Heart left ventricle (tissue), 16 donors: Measurements from ENCODE around the gene RAD50. TPM values are rescaled to one million over a fixed set of nuclear protein-coding genes. Genes with fewer than 3 reads are reported as not detected.

Experiments
- ATAC-seq, 4 donors: fragments of 200-7000 bp; cut with Tn5 transposase; one replicate each; pipeline ENCODE4 v1.9.1; 2020 to 2022; ENCODE audit warnings: moderate library complexity in 4 of 4, mild to moderate bottlenecking in 3 of 4, moderate number of reproducible peaks in 1 of 4
- DNase-seq, 5 donors: peaks; one replicate each; pipeline ENCODE4 v3.0.0-alpha.2; 2020
- H3K27ac ChIP-seq, 12 donors: fragments of 200-600 bp; sonication (generic) in 4 of 12; one replicate each; pipeline versions ENCODE4 v1.5.0 to v1.8.0; 2016 to 2022; ENCODE audit warnings: mild to moderate bottlenecking in 2 of 12
- H3K27me3 ChIP-seq, 9 donors: fragments of 200-600 bp; sonication (generic) in 2 of 9; one replicate each; pipeline versions ENCODE4 v1.5.1 to v1.8.0; 2016 to 2022; ENCODE audit warnings: mild to moderate bottlenecking in 3 of 9
- H3K36me3 ChIP-seq, 9 donors: fragments of 200-600 bp; sonication (generic) in 2 of 9; one replicate each; pipeline versions ENCODE4 v1.5.0 to v1.8.0; 2018 to 2022; ENCODE audit warnings: mild to moderate bottlenecking in 2 of 9
- H3K4me1 ChIP-seq, 12 donors: fragments of 200-600 bp; sonication (generic) in 4 of 12; one replicate each; pipeline versions ENCODE4 v1.5.0 to v1.8.0; 2016 to 2022; ENCODE audit warnings: mild to moderate bottlenecking in 3 of 12
- H3K4me3 ChIP-seq, 12 donors: fragments of 200-600 bp; sonication (generic) in 4 of 12; one replicate each; pipeline versions ENCODE4 v1.5.0 to v1.8.0; 2017 to 2022; ENCODE audit warnings: mild to moderate bottlenecking in 9 of 12, moderate library complexity in 4 of 12
- H3K9me3 ChIP-seq, 12 donors: fragments of 200-600 bp; sonication (generic) in 4 of 12; one replicate each; pipeline versions ENCODE4 v1.5.0 to v1.8.0; 2016 to 2022; ENCODE audit warnings: mild to moderate bottlenecking in 1 of 12
- POLR2A ChIP-seq, 2 donors: fragments of 450-650 bp; IDR thresholded peaks; one replicate each; pipeline ENCODE4 v1.6.1; 2017; ENCODE audit warnings: antibody characterized with exemption in 2 of 2, mild to moderate bottlenecking in 2 of 2, moderate library complexity in 2 of 2
- whole genome bisulfite sequencing, 4 donors: extraction: QIAGEN DNeasy Blood & Tissue Kit in 2 of 4; methylation state at CpG; one replicate each; pipeline versions ENCODE4 v1.1.5 to v1.1.7; 2013 to 2018; 5-methylcytosine and 5-hydroxymethylcytosine counted together
- intact Hi-C, 10 donors: fragments of 100-400 bp; cut with DNase I; formaldehyde crosslinking; loops; one replicate each; pipeline versions ENCODE4 v1.11.1 to v1.14.2; 2022
- polyA plus RNA-seq, 2 donors: library from polyadenylated mRNA; stranded (reverse); fragments of 200-250 nt; gene quantifications; one replicate each; pipeline ENCODE4 v1.2.3, GENCODE V29; 2013
- total RNA-seq, 9 donors: library from RNA; depleted of rRNA in 2 of 9; stranded (reverse); fragments of >200 nt in 2 of 9; fragmentation: NEBNext Ultra II Directional in 3 of 9; extraction: Animal tissue kit (Norgen Biotek cat#: 25700) in 3 of 9; gene quantifications; one replicate each; pipeline versions ENCODE4 v1.1.0 to v1.2.4, GENCODE V29; 2016 to 2023
- TF ChIP-seq, protein P1 (sequence below), 12 donors: fragments of 200-600 bp; sonication (generic) in 4 of 12; IDR thresholded peaks; one replicate each; pipeline versions ENCODE4 v1.5.0 to v1.8.0; 2018 to 2022; ENCODE audit warnings: antibody characterized with exemption in 12 of 12, mild to moderate bottlenecking in 5 of 12
- donor health status: ischemic (EF 13 %, LVEDD 7.1; RV severe dilation, severe dysfunction).
- donor health status: healthy with polysubstance abuse.
- donor health status: DM: no; HTN: yes; CAD: no.
- donor health status: DM: no; HTN: no; CAD: no.
- donor health status: ischemic (EF 25% LVEDD 6.9; RV normal size, moderate dysfunction).
- donor health status: ischemic (EF 25% LVEDD 5.7; RV mildly dilated, moderate dysfunction).
- donor health status: healthy.
- donor health status: DM: yes; HTN: yes; CAD: no.
- donor health status: ischemic (EF 35%, LVEDD 5.7; RV mildly dilated, moderate dysfunction).
- donor health status: nonischemic (EF 11% LVEDD 7.7; RV severe dilation, severe dysfunction).
- donor health status: DM: yes; HTN: yes; CAD: no.
- donor health status: PGD.
- donor health status: ischemic (EF 29% LVEDD 5.4; RV normal size, mild dysfunction).
- donor health status: nonischemic (EF 23%, LVEDD 6.1; RV moderate dilation, normal function).

The RAD50 gene
- total and polyA plus RNA-seq, 11 donors, result 9.3 to 41.8 (median 32.1) TPM

DNA sequence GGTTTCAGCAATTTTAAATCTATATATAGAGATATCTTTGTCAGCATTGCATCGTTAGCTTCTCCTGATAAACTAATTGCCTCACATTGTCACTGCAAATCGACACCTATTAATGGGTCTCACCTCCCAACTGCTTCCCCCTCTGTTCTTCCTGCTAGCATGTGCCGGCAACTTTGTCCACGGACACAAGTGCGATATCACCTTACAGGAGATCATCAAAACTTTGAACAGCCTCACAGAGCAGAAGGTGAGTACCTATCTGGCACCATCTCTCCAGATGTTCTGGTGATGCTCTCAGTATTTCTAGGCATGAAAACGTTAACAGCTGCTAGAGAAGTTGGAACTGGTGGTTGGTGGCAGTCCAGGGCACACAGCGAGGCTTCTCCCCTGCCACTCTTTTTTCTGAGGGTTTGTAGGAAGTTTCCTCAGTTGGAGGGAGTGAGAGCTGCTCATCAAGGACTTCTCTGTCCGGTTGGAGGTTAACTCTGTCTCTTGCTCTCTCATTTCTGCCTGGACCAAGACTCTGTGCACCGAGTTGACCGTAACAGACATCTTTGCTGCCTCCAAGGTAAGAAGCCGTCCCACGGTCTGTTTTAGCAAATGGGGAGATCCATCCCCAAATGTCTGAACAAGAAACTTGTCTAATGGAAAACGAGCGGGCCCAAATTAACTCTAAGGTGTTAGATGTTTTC, 117.3 kb downstream of the RAD50 start, which contains the start of gene IL4:
Gene IL4 (plus strand): TSS at position 51 of the 692 bp plus-strand sequence. CDS start 62 bp downstream, at position 113.
- TF ChIP-seq POLR2A (IDR thresholded peaks at IDR 0.05), result no peak
- TF ChIP-seq, protein P1, sequence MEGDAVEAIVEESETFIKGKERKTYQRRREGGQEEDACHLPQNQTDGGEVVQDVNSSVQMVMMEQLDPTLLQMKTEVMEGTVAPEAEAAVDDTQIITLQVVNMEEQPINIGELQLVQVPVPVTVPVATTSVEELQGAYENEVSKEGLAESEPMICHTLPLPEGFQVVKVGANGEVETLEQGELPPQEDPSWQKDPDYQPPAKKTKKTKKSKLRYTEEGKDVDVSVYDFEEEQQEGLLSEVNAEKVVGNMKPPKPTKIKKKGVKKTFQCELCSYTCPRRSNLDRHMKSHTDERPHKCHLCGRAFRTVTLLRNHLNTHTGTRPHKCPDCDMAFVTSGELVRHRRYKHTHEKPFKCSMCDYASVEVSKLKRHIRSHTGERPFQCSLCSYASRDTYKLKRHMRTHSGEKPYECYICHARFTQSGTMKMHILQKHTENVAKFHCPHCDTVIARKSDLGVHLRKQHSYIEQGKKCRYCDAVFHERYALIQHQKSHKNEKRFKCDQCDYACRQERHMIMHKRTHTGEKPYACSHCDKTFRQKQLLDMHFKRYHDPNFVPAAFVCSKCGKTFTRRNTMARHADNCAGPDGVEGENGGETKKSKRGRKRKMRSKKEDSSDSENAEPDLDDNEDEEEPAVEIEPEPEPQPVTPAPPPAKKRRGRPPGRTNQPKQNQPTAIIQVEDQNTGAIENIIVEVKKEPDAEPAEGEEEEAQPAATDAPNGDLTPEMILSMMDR (IDR thresholded peaks at IDR 0.05), result no peak
- 70 to 78% (median 76%) methylated on average over 14 of the region's 14 CpGs for WGBS, 4 donors

DNA sequence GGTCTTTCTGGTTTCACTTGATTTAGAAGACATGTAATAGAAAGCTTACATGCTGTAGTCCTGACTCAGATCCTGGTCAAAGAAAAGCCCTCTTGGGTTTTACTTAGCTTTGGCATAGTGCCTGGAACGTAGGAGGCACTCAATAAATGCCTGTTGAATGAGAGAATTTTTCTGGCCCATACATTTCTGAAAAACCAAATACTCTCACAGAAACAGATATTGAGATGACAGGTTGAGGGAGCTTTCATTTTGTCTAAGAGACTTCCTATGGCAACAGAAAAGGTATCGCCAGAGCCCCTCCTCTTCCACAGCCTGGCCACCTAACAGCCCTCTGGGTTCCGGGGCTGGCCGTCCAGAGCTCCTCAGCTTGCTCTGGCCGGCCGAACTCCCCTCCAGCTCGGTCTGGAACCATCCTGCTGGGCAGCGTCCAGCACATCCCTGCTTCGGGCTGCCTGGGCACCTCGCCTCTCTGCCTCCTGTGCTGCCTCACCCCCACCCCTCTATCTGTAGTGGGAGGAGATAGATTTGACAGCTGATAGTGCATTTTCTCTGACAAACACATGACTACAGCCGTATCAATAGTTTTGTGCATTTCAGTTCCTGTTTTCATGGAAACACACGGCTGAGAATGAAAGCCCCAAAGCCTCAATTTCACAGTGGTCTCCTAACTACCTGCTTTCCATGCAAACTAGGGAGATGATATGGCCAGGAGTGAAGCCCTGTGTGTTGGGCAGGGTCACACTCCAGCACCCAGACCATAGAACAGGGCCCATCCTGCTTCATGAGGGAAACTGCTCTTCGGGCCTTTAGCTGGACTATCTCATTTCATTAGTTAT, 118.1 kb downstream of the RAD50 start:
- H3K4me3 ChIP-seq, result peak overlapping the region in 1 of 12 donors; percentile 19
- intact Hi-C loops, result loop anchor here in 1 of 10 donors (1.0 kb wide), 1 partner anchor 32 kb away; no protein-coding TSS in a partner anchor
- WGBS, 4 donors, result 68 to 79% (median 72%) methylated on average over 13 of the region's 13 CpGs
- H3K4me1 ChIP-seq, result peaks cover 0 to 13% (median 0%) of the 10 kb centered on the region in 12 donors
- H3K27me3 ChIP-seq, result no peaks in the 10 kb centered on the region
- H3K36me3 ChIP-seq, result no peaks in the 10 kb centered on the region
- TF ChIP-seq, protein P1 (IDR thresholded peaks at IDR 0.05), result no peak
- no peak for TF ChIP-seq POLR2A (IDR thresholded peaks at IDR 0.05)
- DNase-seq (no peak), ATAC-seq (peak in 3 of 4 donors; percentile 26 to 79 (median 35))
- no peaks in the 10 kb centered on the region for H3K9me3 ChIP-seq
- H3K27ac ChIP-seq, result peak overlapping the region in 2 of 12 donors; percentile 24 to 28

More for the DNA sequence above, 117.3 kb downstream of the RAD50 start, which contains the start of gene IL4:
- Histone ChIP-seq H3K4me3 (peak within 1 kb of the TSS in 1 of 12 donors; percentile 19), H3K27me3 (no peaks in the 10 kb centered on the region), H3K9me3 (no peaks in the 10 kb centered on the region), H3K27ac (peak within 1 kb of the TSS in 2 of 12 donors; percentile 24 to 28), H3K4me1 (peaks cover 0 to 13% (median 0%) of the 10 kb centered on the region in 12 donors), H3K36me3 (no peaks in the 10 kb centered on the region)
- intact Hi-C loops, result loop anchor here in 1 of 10 donors (1.0 kb wide), 1 partner anchor 33 kb away; no protein-coding TSS in a partner anchor
- ATAC-seq, result no peak
- no peak for DNase-seq

DNA sequence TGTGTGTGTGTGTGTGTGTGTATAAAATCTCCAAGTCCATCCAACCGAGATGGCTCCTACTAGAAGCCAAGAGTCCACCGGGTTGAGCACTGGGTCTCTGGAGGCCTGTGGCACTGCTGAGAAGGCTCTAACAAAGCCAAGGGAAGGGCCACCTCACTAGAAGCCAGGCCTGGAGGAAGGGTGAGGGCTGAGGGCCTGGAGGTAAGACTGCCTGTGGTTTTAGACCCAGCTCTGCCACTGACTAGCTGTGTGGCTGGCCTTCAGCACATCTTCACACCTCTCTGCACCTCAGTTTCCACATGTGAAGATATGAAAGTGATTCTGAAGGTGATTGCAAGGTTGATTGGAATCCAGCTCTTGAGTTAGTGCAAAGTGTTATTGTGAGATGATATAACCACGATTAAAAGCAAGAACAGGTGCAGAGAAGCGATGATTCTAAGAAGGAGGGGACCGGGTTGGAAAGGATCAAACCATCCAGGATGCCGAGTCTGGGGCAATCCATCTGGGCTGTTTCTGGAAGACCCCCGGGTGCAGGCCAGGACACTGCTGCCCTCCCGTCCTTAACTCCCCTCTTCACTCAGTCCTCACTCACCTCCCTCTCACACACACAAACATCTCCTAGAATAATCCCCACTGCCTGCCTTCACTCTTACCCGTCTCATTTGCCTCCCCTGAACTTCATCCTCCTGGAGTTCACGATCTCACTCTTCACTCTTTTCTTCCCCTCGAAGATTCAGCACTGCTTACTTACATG, 119.3 kb downstream of the RAD50 start:
- H3K4me3 ChIP-seq, result no peak overlapping the region
- no peak overlapping the region for H3K27ac ChIP-seq
- TF ChIP-seq POLR2A (IDR thresholded peaks at IDR 0.05), result no peak
- TF ChIP-seq, protein P1 (IDR thresholded peaks at IDR 0.05), result no peak
- WGBS, 4 donors, result 89 to 95% (median 93%) methylated on average over 10 to 11 of the region's 11 CpGs
- intact Hi-C loops, result no loop called here
- H3K4me1 ChIP-seq, result peaks cover 0 to 13% (median 0%) of the 10 kb centered on the region in 12 donors
- ATAC-seq (no peak), DNase-seq (no peak)
- no peaks in the 10 kb centered on the region for H3K9me3 ChIP-seq
- no peaks in the 10 kb centered on the region for H3K27me3 ChIP-seq
- H3K36me3 ChIP-seq, result no peaks in the 10 kb centered on the region
